HepG2 (cell line): ENCODE results near the gene GAS2L2. TPM values are rescaled to one million over a fixed set of nuclear protein-coding genes. Genes with fewer than 3 reads are reported as not detected.

Source experiments
- ATAC-seq: fragments of 200-7000 bp; cut with Tn5 transposase; 3 replicates; pipeline ENCODE4 v1.9.1; 2020; ENCODE audit warnings: mild to moderate bottlenecking, moderate library complexity
- BruUV-seq: library from RNA; stranded (reverse); fragments of 400-500 nt; replicated peaks from 2 replicates; lab custom pipeline; 2021; lab: Mats Ljungman, UMichigan
- CTCF ChIA-PET: fragments of 300-600 bp; formaldehyde crosslinking; extraction: SDS; loops from one replicate; lab custom pipeline; 2021; ENCODE audit warnings: low total read pairs, inconsistent platforms, low intra/inter-chr PET ratio; lab: Yijun Ruan, JAX
- POLR2A ChIA-PET: fragments of 350-600 bp; sonication (Branson Sonifier 250); formaldehyde crosslinking; loops from one replicate; lab custom pipeline; 2020; ENCODE audit warnings: antibody characterized with exemption, inconsistent platforms; lab: Yijun Ruan, JAX
- DNase-seq: peaks from one replicate; pipeline ENCODE4 v3.0.0-alpha.2; 2015; ENCODE audit warnings: low spot score
- FAIRE-seq: peaks from 3 replicates; lab custom pipeline; 2011; peaks lifted over from hg19 to GRCh38; lab: Jason Lieb, UNC
- H2AFZ ChIP-seq: one replicate; pipeline ENCODE4 v1.6.1; 2011; ENCODE audit warnings: low read length, inconsistent platforms
- H3K27ac ChIP-seq: fragments of 300-600 bp; 3 replicates; pipeline ENCODE4 v1.8.0; 2011; ENCODE audit warnings: mixed run types, mild to moderate bottlenecking, mixed read lengths, low read length, inconsistent platforms; ENCODE audit not compliant: insufficient read depth; ENCODE audit errors: extremely low read length
- H3K27me3 ChIP-seq, 2 experiments: fragments of 200-600 bp in 1 of 2; 2 replicates in 1 of 2; 3 replicates in 1 of 2; pipeline versions ENCODE4 v1.6.0 to v1.8.0; 2011; ENCODE audit warnings: low read length in 2 of 2, mild to moderate bottlenecking in 2 of 2, moderate library complexity in 2 of 2, inconsistent platforms in 1 of 2; ENCODE audit not compliant: insufficient read depth in 2 of 2, control insufficient read depth in 1 of 2
- H3K36me3 ChIP-seq, 2 experiments: fragments of 200-600 bp in 1 of 2; replicated peaks in 1 of 2; 2 replicates in 1 of 2; 3 replicates in 1 of 2; pipeline versions ENCODE4 v1.5.1 to v1.8.0; 2011; ENCODE audit warnings: low read length in 2 of 2, inconsistent platforms in 1 of 2; ENCODE audit not compliant: insufficient read depth in 2 of 2, control insufficient read depth in 1 of 2
- H3K4me1 ChIP-seq: 2 replicates; pipeline ENCODE4 v1.5.1; 2012; ENCODE audit warnings: low read length, inconsistent platforms; ENCODE audit not compliant: insufficient read depth
- H3K4me2 ChIP-seq: 2 replicates; pipeline ENCODE4 v1.6.0; 2011; ENCODE audit warnings: low read depth, low read length, inconsistent platforms
- H3K4me3 ChIP-seq, 3 experiments: fragments of 200-600 bp in 1 of 3; sonication (generic), shearing (Covaris generic) in 1 of 3; replicated peaks in 1 of 3; 2 replicates each; pipeline ENCODE4 v1.5.1; 2011 to 2016; ENCODE audit warnings: low read length in 3 of 3, inconsistent platforms in 2 of 3, low read depth in 2 of 3, mild to moderate bottlenecking in 2 of 3, control low read depth in 1 of 3, mixed read lengths in 1 of 3; ENCODE audit not compliant: insufficient read depth in 1 of 3
- H3K79me2 ChIP-seq: one replicate; pipeline ENCODE4 v1.6.1; 2011; ENCODE audit warnings: low read length, inconsistent platforms; ENCODE audit not compliant: insufficient read depth
- H3K9ac ChIP-seq: 2 replicates; pipeline ENCODE4 v1.6.0; 2011; ENCODE audit warnings: mild to moderate bottlenecking, low read depth, low read length, inconsistent platforms; ENCODE audit not compliant: insufficient read depth
- H3K9me3 ChIP-seq: 2 replicates; pipeline ENCODE4 v1.5.1; 2012; ENCODE audit warnings: mild to moderate bottlenecking, low read length
- H4K20me1 ChIP-seq: 2 replicates; pipeline ENCODE4 v1.6.0; 2011; ENCODE audit warnings: inconsistent platforms, mild to moderate bottlenecking, low read length, moderate library complexity; ENCODE audit not compliant: insufficient read depth
- BRCA1 ChIP-seq: sonication (generic); formaldehyde crosslinking; IDR thresholded peaks from 2 replicates; pipeline ENCODE4 v1.4.0; 2020; ENCODE audit warnings: missing genetic modification reagents
- DRAP1 ChIP-seq: IDR thresholded peaks from 2 replicates; pipeline ENCODE4 v1.6.1; 2016; ENCODE audit warnings: missing genetic modification reagents, missing compliant biosample characterization
- GABPA ChIP-seq, 2 experiments: IDR thresholded peaks; 2 replicates each; pipeline ENCODE4 v1.6.1; 2011 to 2016; ENCODE audit warnings: low read depth in 2 of 2, low read length in 1 of 2, missing biosample characterization in 1 of 2, missing genetic modification characterization in 1 of 2
- JUND ChIP-seq: sonication (generic); formaldehyde crosslinking; IDR thresholded peaks from 2 replicates; pipeline ENCODE4 v1.8.0; 2022; ENCODE audit warnings: mild to moderate bottlenecking, missing genetic modification reagents
- KDM5A ChIP-seq: fragments of 200-600 bp; sonication (generic); IDR thresholded peaks from 2 replicates; pipeline ENCODE4 v1.7.0; 2018; ENCODE audit warnings: antibody characterized with exemption, mild to moderate bottlenecking, low read length, borderline replicate concordance
- SETDB1 ChIP-seq: sonication (generic); formaldehyde crosslinking; IDR thresholded peaks from 2 replicates; pipeline ENCODE4 v1.5.1; 2020; ENCODE audit warnings: missing genetic modification reagents, mild to moderate bottlenecking, borderline replicate concordance
- TBX3 ChIP-seq: fragments of 450-650 bp; IDR thresholded peaks from 2 replicates; pipeline ENCODE4 v1.6.1; 2017; ENCODE audit warnings: antibody characterized with exemption, mild to moderate bottlenecking, inconsistent platforms, borderline replicate concordance
- THAP11 ChIP-seq: IDR thresholded peaks from 2 replicates; pipeline ENCODE4 v1.6.1; 2016; ENCODE audit warnings: missing biosample characterization, missing genetic modification reagents
- ZBTB43 ChIP-seq: sonication (generic); formaldehyde crosslinking; conservative IDR thresholded peaks from 2 replicates; pipeline ENCODE4 v1.4.0; 2020; ENCODE audit warnings: missing genetic modification reagents
- ZFP90 ChIP-seq: sonication (generic); formaldehyde crosslinking; IDR thresholded peaks from 2 replicates; pipeline ENCODE4 v1.8.0; 2022; ENCODE audit warnings: missing genetic modification reagents, mild to moderate bottlenecking, inconsistent platforms, borderline replicate concordance
- ZIK1 ChIP-seq: sonication (generic); formaldehyde crosslinking; IDR thresholded peaks from 2 replicates; pipeline ENCODE4 v1.5.0; 2020; ENCODE audit warnings: mild to moderate bottlenecking, low read depth, missing genetic modification reagents, borderline replicate concordance
- ZNF605 ChIP-seq: sonication (generic); formaldehyde crosslinking; IDR thresholded peaks from 2 replicates; pipeline ENCODE4 v1.8.0; 2022; ENCODE audit warnings: mild to moderate bottlenecking, missing genetic modification reagents
- ZSCAN31 ChIP-seq: sonication (generic); formaldehyde crosslinking; IDR thresholded peaks from 2 replicates; pipeline ENCODE4 v1.5.0; 2020; ENCODE audit warnings: low read depth, mild to moderate bottlenecking, missing genetic modification reagents
- ZSCAN9 ChIP-seq: IDR thresholded peaks from 2 replicates; pipeline ENCODE4 v1.6.1; 2016; ENCODE audit warnings: borderline replicate concordance
- WGBS: methylation state at CpG from one replicate; pipeline ENCODE4 v1.1.6; 2017; ENCODE audit warnings: low lambda C conversion rate; 5-methylcytosine and 5-hydroxymethylcytosine counted together
- in situ Hi-C: cut with HindIII; loops from 2 replicates; pipeline ENCODE4 v1.10.0; 2017; ENCODE audit warnings: low pct_unique_long_range_greater_than_20kb; ENCODE audit not compliant: extremely low pct_ligation_motif_present
- intact Hi-C: fragments of 100-400 bp; cut with micrococcal nuclease; formaldehyde crosslinking; loops from one replicate; pipeline ENCODE4 v1.10.0; 2022; ENCODE audit not compliant: unreplicated experiment
- polyA plus RNA-seq, 8 experiments: library from polyadenylated mRNA; depleted of rRNA in 3 of 8; stranded (reverse) in 7 of 8; unstranded in 1 of 8; fragments of >200 nt; fragmentation: Illumina TruSeq in 4 of 8; extraction: Trizol in 4 of 8; gene quantifications; 2 replicates each; pipeline versions ENCODE4 v1.2.1 to v1.2.3, GENCODE V29; 2011 to 2016; ENCODE audit warnings: low read depth in 4 of 8, missing spikeins in 1 of 8, mixed read lengths in 1 of 8; ENCODE audit not compliant: insufficient read depth in 1 of 8
- total RNA-seq, 5 experiments: library from RNA; depleted of rRNA; stranded (reverse); fragments of >200 nt; fragmentation: Illumina TruSeq; extraction: Trizol; gene quantifications; 2 replicates each; pipeline ENCODE4 v1.2.3, GENCODE V29; 2016; ENCODE audit warnings: low read depth in 1 of 5
- TF ChIP-seq, protein P1 (sequence below): sonication (generic); formaldehyde crosslinking; IDR thresholded peaks from 2 replicates; pipeline ENCODE4 v1.8.0; 2023; ENCODE audit warnings: mild to moderate bottlenecking, missing genetic modification reagents
- TF ChIP-seq, protein P2 (sequence below): sonication (generic); formaldehyde crosslinking; IDR thresholded peaks from 2 replicates; pipeline ENCODE4 v1.5.0; 2020; ENCODE audit warnings: missing genetic modification reagents
- TF ChIP-seq, protein P3 (sequence below): sonication (generic); formaldehyde crosslinking; IDR thresholded peaks from 2 replicates; pipeline ENCODE4 v1.5.1; 2020; ENCODE audit warnings: missing genetic modification reagents, mild to moderate bottlenecking, borderline replicate concordance

GAS2L2 gene
- total and polyA plus RNA-seq, 2 of the 13 experiments (the other 11 are each of a cell fraction or from before 2014, with no cell fraction given), result not detected

- DNase-seq (no peak), ATAC-seq (no peak), FAIRE-seq (no peak)
- Histone ChIP-seq H3K79me2 (no peaks in the 10 kb centered on the region), H2AFZ (no peak overlapping the region), H3K4me3 (no peak overlapping the region), H3K36me3 (peaks cover 8 to 37% of the 10 kb centered on the region in 2 experiments; a peak in 4 of 5 replicates), H3K4me2 (no peak overlapping the region), H3K9ac (no peak overlapping the region), H3K27ac (no peak overlapping the region), H4K20me1 (no peaks in the 10 kb centered on the region), H3K9me3 (no peaks in the 10 kb centered on the region), H3K4me1 (peaks cover 16% of the 10 kb centered on the region), H3K27me3 (no peaks in the 10 kb centered on the region)
- in situ Hi-C loops (loop anchor here (25.0 kb wide), 1 partner anchor 97 kb away; the partner anchor contains the start of gene TAF15), intact Hi-C loops (no loop called here)
- WGBS, result 88% methylated on average over 2 of the region's 2 CpGs
- BruUV-seq, result no TSS peak
- POLR2A ChIA-PET, result no interaction called here
- CTCF ChIA-PET, result no interaction called here
- TF ChIP-seq ZBTB43 (CRISPR knock-in tag) (no peak), KDM5A (no peak), ZFP90 (CRISPR knock-in tag) (no peak), ZSCAN31 (CRISPR knock-in tag) (no peak), DRAP1 (CRISPR knock-in tag) (no peak), JUND (CRISPR knock-in tag) (no peak), ZNF605 (no peak), GABPA (IDR thresholded peaks at IDR 0.05; ENCODE audit: low read depth, low read length) (no peak), GABPA (CRISPR knock-in tag; IDR thresholded peaks at IDR 0.05; ENCODE audit: low read depth) (no peak), ZSCAN9 (CRISPR knock-in tag) (no peak), TBX3 (no peak), SETDB1 (no peak), ZIK1 (CRISPR knock-in tag) (no peak), BRCA1 (CRISPR knock-in tag) (no peak), THAP11 (CRISPR knock-in tag) (no peak)
- TF ChIP-seq, protein P1, sequence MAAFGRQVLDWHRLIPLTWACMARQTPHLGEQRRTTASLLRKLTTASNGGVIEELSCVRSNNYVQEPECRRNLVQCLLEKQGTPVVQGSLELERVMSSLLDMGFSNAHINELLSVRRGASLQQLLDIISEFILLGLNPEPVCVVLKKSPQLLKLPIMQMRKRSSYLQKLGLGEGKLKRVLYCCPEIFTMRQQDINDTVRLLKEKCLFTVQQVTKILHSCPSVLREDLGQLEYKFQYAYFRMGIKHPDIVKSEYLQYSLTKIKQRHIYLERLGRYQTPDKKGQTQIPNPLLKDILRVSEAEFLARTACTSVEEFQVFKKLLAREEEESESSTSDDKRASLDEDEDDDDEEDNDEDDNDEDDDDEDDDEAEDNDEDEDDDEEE (CRISPR knock-in tag), result no peak
- TF ChIP-seq, protein P2, sequence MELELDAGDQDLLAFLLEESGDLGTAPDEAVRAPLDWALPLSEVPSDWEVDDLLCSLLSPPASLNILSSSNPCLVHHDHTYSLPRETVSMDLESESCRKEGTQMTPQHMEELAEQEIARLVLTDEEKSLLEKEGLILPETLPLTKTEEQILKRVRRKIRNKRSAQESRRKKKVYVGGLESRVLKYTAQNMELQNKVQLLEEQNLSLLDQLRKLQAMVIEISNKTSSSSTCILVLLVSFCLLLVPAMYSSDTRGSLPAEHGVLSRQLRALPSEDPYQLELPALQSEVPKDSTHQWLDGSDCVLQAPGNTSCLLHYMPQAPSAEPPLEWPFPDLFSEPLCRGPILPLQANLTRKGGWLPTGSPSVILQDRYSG (CRISPR knock-in tag), result no peak
- TF ChIP-seq, protein P3, sequence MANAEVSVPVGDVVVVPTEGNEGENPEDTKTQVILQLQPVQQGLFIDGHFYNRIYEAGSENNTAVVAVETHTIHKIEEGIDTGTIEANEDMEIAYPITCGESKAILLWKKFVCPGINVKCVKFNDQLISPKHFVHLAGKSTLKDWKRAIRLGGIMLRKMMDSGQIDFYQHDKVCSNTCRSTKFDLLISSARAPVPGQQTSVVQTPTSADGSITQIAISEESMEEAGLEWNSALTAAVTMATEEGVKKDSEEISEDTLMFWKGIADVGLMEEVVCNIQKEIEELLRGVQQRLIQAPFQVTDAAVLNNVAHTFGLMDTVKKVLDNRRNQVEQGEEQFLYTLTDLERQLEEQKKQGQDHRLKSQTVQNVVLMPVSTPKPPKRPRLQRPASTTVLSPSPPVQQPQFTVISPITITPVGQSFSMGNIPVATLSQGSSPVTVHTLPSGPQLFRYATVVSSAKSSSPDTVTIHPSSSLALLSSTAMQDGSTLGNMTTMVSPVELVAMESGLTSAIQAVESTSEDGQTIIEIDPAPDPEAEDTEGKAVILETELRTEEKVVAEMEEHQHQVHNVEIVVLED (CRISPR knock-in tag), result no peak
These were observed 38.1 kb downstream of the GAS2L2 start for GRCh38 chr17:35714988-35715387.
